CD4-positive, alpha-beta T cell (primary cell): Measurements from ENCODE around the gene VAV1. TPM values are rescaled to one million over a fixed set of nuclear protein-coding genes. Genes with fewer than 3 reads are reported as not detected.

Source experiments
- ATAC-seq: fragments of 200-7000 bp; cut with Tn5 transposase; one replicate; pipeline ENCODE4 v1.10.0; 2022; ENCODE audit warnings: mild to moderate bottlenecking; ENCODE audit not compliant: poor library complexity
- CTCF ChIA-PET: fragments of 350-600 bp; sonication (Branson Sonifier 250); formaldehyde crosslinking; loops from one replicate; lab custom pipeline; 2021; ENCODE audit warnings: antibody characterized with exemption, inconsistent platforms; lab: Charles Lee
- POLR2A ChIA-PET: fragments of 350-600 bp; sonication (Branson Sonifier 250); formaldehyde crosslinking; loops from one replicate; lab custom pipeline; 2021; ENCODE audit warnings: antibody characterized with exemption, inconsistent platforms; lab: Charles Lee
- DNase-seq, 14 experiments: peaks; one replicate each; pipeline ENCODE4 v3.0.0-alpha.2; 2013 to 2020; ENCODE audit warnings: mixed read lengths in 2 of 14
- H3K27ac ChIP-seq, 2 donors: one replicate each; pipeline versions ENCODE4 v1.5.1 to v1.7.0; 2013; ENCODE audit warnings: low read length in 2 of 2, low read depth in 1 of 2, mild to moderate bottlenecking in 1 of 2
- H3K27me3 ChIP-seq, 2 experiments: 1 replicate in 1 of 2; 2 replicates in 1 of 2; pipeline versions ENCODE4 v1.6.1 to v1.7.0; 2013; ENCODE audit warnings: low read length in 2 of 2, control low read depth in 1 of 2, mild to moderate bottlenecking in 1 of 2, moderate library complexity in 1 of 2; ENCODE audit not compliant: insufficient read depth in 2 of 2, control insufficient read depth in 1 of 2
- H3K36me3 ChIP-seq: one replicate; pipeline ENCODE4 v1.6.1; 2013; ENCODE audit warnings: low read length, control low read depth; ENCODE audit not compliant: insufficient read depth
- H3K4me1 ChIP-seq: one replicate; pipeline ENCODE4 v1.6.1; 2013; ENCODE audit warnings: low read length, control low read depth; ENCODE audit not compliant: insufficient read depth
- H3K4me3 ChIP-seq: one replicate; pipeline ENCODE4 v1.5.1; 2013; ENCODE audit warnings: mild to moderate bottlenecking, low read length, moderate library complexity
- H3K9me3 ChIP-seq, 2 experiments: 1 replicate in 1 of 2; 2 replicates in 1 of 2; pipeline versions ENCODE4 v1.6.1 to v1.7.0; 2013; ENCODE audit warnings: low read length in 2 of 2, mild to moderate bottlenecking in 2 of 2, control low read depth in 1 of 2, moderate library complexity in 1 of 2; ENCODE audit not compliant: control insufficient read depth in 1 of 2, insufficient read depth in 1 of 2
- H3K27ac Mint-ChIP-seq: one replicate; pipeline ENCODE4 v1.8.0; 2020; ENCODE audit warnings: mixed read lengths
- H3K27me3 Mint-ChIP-seq: one replicate; pipeline ENCODE4 v1.8.0; 2021; ENCODE audit warnings: mixed read lengths
- H3K36me3 Mint-ChIP-seq: one replicate; pipeline ENCODE4 v1.8.0; 2021; ENCODE audit warnings: low read depth, mixed read lengths
- H3K4me1 Mint-ChIP-seq: one replicate; pipeline ENCODE4 v1.8.0; 2021; ENCODE audit warnings: low read depth, mixed read lengths
- H3K4me3 Mint-ChIP-seq: one replicate; pipeline ENCODE4 v1.8.0; 2020; ENCODE audit warnings: mild to moderate bottlenecking, mixed read lengths
- H3K9me3 Mint-ChIP-seq: one replicate; pipeline ENCODE4 v1.8.0; 2020; ENCODE audit warnings: mixed read lengths
- intact Hi-C, 2 experiments: fragments of 100-400 bp; cut with DNase I in 1 of 2; cut with micrococcal nuclease in 1 of 2; formaldehyde crosslinking; loops; one replicate each; pipeline versions ENCODE4 v1.15.1 to v1.9.0; 2023 to 2025; cut with DNase I, micrococcal nuclease
- total RNA-seq, 174 experiments: library from RNA in 2 of 174; stranded (reverse) in 2 of 174; gene quantifications; one replicate each; pipeline ENCODE4 v1.2.3 and lab custom pipeline; 2021 to 2026
- TF ChIP-seq, protein P1 (sequence below): fragments of 200-600 bp; IDR thresholded peaks from one replicate; pipeline ENCODE4 v1.8.0; 2022; ENCODE audit warnings: antibody characterized with exemption, mild to moderate bottlenecking

VAV1 gene
- total RNA-seq, 2 experiments from 2014 or later, result 70.0 to 70.1 TPM

GRCh38 chr19:6800991-6801484 is 28.5 kb downstream of the VAV1 start:
- H3K36me3 ChIP-seq, result peaks cover 10% of the 10 kb centered on the region
- Mint-ChIP-seq H3K4me1 (peaks cover 70% of the 10 kb centered on the region), H3K36me3 (peaks cover 39% of the 10 kb centered on the region), H3K4me3 (peak overlapping the region; percentile 91), H3K27me3 (no peaks in the 10 kb centered on the region), H3K9me3 (no peaks in the 10 kb centered on the region), H3K27ac (peak overlapping the region; percentile 93)
- no peaks in the 10 kb centered on the region for H3K9me3 ChIP-seq
- DNase-seq (peak in 5 of 14 experiments; percentile 12 to 45 (median 34)), ATAC-seq (peak; percentile 10)
- H3K27me3 ChIP-seq, result no peaks in the 10 kb centered on the region
- TF ChIP-seq, protein P1, sequence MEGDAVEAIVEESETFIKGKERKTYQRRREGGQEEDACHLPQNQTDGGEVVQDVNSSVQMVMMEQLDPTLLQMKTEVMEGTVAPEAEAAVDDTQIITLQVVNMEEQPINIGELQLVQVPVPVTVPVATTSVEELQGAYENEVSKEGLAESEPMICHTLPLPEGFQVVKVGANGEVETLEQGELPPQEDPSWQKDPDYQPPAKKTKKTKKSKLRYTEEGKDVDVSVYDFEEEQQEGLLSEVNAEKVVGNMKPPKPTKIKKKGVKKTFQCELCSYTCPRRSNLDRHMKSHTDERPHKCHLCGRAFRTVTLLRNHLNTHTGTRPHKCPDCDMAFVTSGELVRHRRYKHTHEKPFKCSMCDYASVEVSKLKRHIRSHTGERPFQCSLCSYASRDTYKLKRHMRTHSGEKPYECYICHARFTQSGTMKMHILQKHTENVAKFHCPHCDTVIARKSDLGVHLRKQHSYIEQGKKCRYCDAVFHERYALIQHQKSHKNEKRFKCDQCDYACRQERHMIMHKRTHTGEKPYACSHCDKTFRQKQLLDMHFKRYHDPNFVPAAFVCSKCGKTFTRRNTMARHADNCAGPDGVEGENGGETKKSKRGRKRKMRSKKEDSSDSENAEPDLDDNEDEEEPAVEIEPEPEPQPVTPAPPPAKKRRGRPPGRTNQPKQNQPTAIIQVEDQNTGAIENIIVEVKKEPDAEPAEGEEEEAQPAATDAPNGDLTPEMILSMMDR, result no peak
- CTCF ChIA-PET, result interaction anchor here (1.7 to 3.8 kb wide), 4 partner anchors 12 to 48 kb away, joined by 5 to 18 read pairs (median 8); partner anchors contain the start of gene VAV1
- H3K4me3 ChIP-seq, result peak overlapping the region; percentile 49
- POLR2A ChIA-PET, result interaction anchor here (0.6 to 3.4 kb wide), 20 partner anchors 9 to 547 kb away, joined by 3 to 66 read pairs (median 5); partner anchors contain the start of genes ARHGEF18, GPR108, SH2D3A and VAV1
- intact Hi-C loops, result loop anchor here (1.0 to 5.0 kb wide), 4 partner anchors 29 to 64 kb away; partner anchors contain the start of genes VAV1 (in 2 of the 2), GPR108 (in 1 of the 2) and SH2D3A (in 1 of the 2)
- peak overlapping the region; percentile 43 to 92 for H3K27ac ChIP-seq
- H3K4me1 ChIP-seq, result peaks cover 76% of the 10 kb centered on the region

- H3K4me3 Mint-ChIP-seq, result peak overlapping the region; percentile 91
- H3K9me3 ChIP-seq, result no peaks in the 10 kb centered on the region
- H3K36me3 Mint-ChIP-seq, result peaks cover 37% of the 10 kb centered on the region
- ATAC-seq (peak; percentile 84), DNase-seq (peak; percentile 55 to 92 (median 78))
- peaks cover 76% of the 10 kb centered on the region for H3K4me1 ChIP-seq
- TF ChIP-seq, protein P1, result no peak
- peak overlapping the region; percentile 43 to 92 for H3K27ac ChIP-seq
- H3K27me3 ChIP-seq, result no peaks in the 10 kb centered on the region
- no peaks in the 10 kb centered on the region for H3K27me3 Mint-ChIP-seq
- H3K27ac Mint-ChIP-seq, result peak overlapping the region; percentile 93
- CTCF ChIA-PET, result interaction anchor here (1.1 to 3.8 kb wide), 9 partner anchors 11 to 63 kb away, joined by 3 to 18 read pairs (median 7); partner anchors contain the start of genes SH2D3A and VAV1
- POLR2A ChIA-PET, result interaction anchor here (0.6 to 3.4 kb wide), 21 partner anchors 10 to 547 kb away, joined by 3 to 66 read pairs (median 5); partner anchors contain the start of genes ARHGEF18, GPR108, SH2D3A and VAV1
- peaks cover 5% of the 10 kb centered on the region for H3K36me3 ChIP-seq
- intact Hi-C loops, result loop anchor here (1.0 to 5.0 kb wide), 4 partner anchors 29 to 64 kb away; partner anchors contain the start of genes VAV1 (in 2 of the 2), GPR108 (in 1 of the 2) and SH2D3A (in 1 of the 2)
- H3K4me1 Mint-ChIP-seq, result peaks cover 69% of the 10 kb centered on the region
- peak overlapping the region; percentile 49 for H3K4me3 ChIP-seq
- no peaks in the 10 kb centered on the region for H3K9me3 Mint-ChIP-seq
Observed at GRCh38 chr19:6801485-6802086, 29.1 kb downstream of the VAV1 start.

- peak overlapping the region; percentile 88 for H3K4me3 Mint-ChIP-seq
- H3K9me3 Mint-ChIP-seq, result no peaks in the 10 kb centered on the region
- ChIA-PET CTCF (interaction anchor here (1.0 to 3.8 kb wide), 10 partner anchors 10 to 169 kb away, joined by 3 to 18 read pairs (median 6); partner anchors contain the start of genes SH2D3A, TRIP10 and VAV1), POLR2A (interaction anchor here (0.7 to 3.4 kb wide), 6 partner anchors 11 to 89 kb away, joined by 3 to 30 read pairs (median 6); partner anchors contain the start of genes GPR108, SH2D3A and VAV1)
- H3K36me3 Mint-ChIP-seq, result peaks cover 38% of the 10 kb centered on the region
- Histone ChIP-seq H3K27me3 (no peaks in the 10 kb centered on the region), H3K36me3 (peaks cover 12% of the 10 kb centered on the region), H3K27ac (peak overlapping the region; percentile 26 to 60), H3K4me1 (peaks cover 72% of the 10 kb centered on the region), H3K4me3 (peak overlapping the region; percentile 28), H3K9me3 (no peaks in the 10 kb centered on the region)
- DNase-seq (peak in 13 of 14 experiments; percentile 38 to 89 (median 55)), ATAC-seq (peak; percentile 15)
- peak overlapping the region; percentile 93 for H3K27ac Mint-ChIP-seq
- H3K4me1 Mint-ChIP-seq, result peaks cover 68% of the 10 kb centered on the region
- intact Hi-C loops, result loop anchor here in 1 of 2 experiments (5.0 kb wide), 1 partner anchor 60 kb away; no protein-coding TSS in a partner anchor
- no peaks in the 10 kb centered on the region for H3K27me3 Mint-ChIP-seq
- TF ChIP-seq, protein P1, result no peak
Observed at GRCh38 chr19:6802336-6803035, 30.0 kb downstream of the VAV1 start.
